ENCODE data around the gene PLXDC1. TPM values are rescaled to one million over a fixed set of nuclear protein-coding genes. Genes with fewer than 3 reads are reported as not detected.

PLXDC1 gene
- total RNA-seq, 1 donor from 2014 or later = 0.28 TPM

DNA sequence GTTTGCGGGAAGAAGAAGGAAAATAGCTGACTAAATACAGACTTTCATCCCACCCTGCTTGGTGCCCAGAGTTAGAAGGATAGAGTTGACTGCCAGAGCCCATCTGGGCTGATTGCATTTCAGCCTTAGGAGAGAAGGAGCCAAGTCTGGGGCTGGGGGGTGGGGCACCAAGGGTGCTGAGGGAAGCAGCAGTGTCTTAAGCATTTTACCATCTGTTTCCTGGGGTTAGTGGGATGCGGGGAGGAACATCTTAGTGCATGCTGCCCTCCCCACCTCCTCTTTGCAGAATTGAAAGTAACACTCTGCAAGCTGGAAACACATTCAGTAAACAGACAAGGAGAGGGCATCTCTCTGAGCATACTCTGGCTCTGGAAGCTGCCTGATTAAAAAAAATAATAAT lies 16.0 kb upstream of the PLXDC1 start:
- Mint-ChIP-seq H3K36me3 (ENCODE audit: low read depth) (peaks cover 3% of the 10 kb centered on the region), H3K27ac (ENCODE audit: unreplicated experiment) (no peak overlapping the region), H3K4me3 (no peak overlapping the region), H3K4me1 (peaks cover 17% of the 10 kb centered on the region), H3K9me3 (peaks cover 5% of the 10 kb centered on the region), H3K27me3 (ENCODE audit: low read depth) (peaks cover 35% of the 10 kb centered on the region)
- TF ChIP-seq, protein P1, sequence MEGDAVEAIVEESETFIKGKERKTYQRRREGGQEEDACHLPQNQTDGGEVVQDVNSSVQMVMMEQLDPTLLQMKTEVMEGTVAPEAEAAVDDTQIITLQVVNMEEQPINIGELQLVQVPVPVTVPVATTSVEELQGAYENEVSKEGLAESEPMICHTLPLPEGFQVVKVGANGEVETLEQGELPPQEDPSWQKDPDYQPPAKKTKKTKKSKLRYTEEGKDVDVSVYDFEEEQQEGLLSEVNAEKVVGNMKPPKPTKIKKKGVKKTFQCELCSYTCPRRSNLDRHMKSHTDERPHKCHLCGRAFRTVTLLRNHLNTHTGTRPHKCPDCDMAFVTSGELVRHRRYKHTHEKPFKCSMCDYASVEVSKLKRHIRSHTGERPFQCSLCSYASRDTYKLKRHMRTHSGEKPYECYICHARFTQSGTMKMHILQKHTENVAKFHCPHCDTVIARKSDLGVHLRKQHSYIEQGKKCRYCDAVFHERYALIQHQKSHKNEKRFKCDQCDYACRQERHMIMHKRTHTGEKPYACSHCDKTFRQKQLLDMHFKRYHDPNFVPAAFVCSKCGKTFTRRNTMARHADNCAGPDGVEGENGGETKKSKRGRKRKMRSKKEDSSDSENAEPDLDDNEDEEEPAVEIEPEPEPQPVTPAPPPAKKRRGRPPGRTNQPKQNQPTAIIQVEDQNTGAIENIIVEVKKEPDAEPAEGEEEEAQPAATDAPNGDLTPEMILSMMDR (conservative IDR thresholded peaks at IDR 0.05) = no peak
- no peak for DNase-seq (ENCODE audit: low read depth, low spot score)

DNA sequence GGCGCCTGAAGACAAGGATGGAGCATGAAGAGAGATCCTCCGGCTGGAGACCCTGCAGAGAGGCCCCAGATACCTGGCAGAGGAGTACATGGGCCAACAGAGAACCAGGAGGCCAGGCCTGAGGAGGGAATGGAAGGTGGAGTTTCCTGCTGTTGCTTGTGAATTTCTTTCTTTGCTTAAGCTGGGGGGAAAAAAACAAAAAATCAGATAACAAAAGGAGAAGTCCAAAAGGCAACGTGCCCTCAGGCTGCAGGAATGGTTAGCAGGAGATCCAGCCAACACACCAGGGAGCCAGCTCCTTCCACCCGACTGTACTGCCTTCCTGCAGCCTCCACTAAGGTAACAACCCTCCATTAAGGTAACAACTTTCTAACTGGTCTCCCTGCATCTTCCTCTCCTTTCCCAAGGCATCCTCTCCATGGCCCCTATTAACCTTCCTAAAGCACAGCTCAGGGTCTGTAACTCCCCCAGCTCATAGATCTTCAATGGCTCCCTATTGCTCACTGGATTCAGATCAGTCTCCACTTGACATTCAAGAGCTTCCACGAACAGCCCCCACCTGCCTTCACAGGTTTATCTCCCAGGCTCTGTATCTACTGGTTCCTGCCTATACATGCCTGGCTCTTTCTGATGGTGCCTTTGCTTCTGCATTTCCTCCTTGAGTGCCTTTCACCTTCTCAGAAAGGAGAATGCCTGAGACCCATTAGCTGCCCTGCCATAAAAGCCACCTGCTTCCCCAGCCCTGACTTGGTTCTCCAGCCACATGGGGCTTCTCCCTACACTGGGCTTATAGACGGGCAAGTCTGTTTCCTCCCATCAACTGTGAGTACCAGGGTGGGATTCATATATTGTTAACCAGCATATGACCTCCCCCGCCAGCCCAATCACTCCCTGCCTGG lies 15.2 kb upstream of the PLXDC1 start:
- H3K27ac Mint-ChIP-seq (ENCODE audit: unreplicated experiment) = no peak overlapping the region
- H3K4me1 Mint-ChIP-seq = peaks cover 13% of the 10 kb centered on the region
- peak overlapping the region; percentile 80 for H3K4me3 Mint-ChIP-seq
- H3K9me3 Mint-ChIP-seq = peaks cover 5% of the 10 kb centered on the region
- H3K36me3 Mint-ChIP-seq (ENCODE audit: low read depth) = peaks cover 3% of the 10 kb centered on the region
- no peak for DNase-seq (ENCODE audit: low read depth, low spot score)
- peaks cover 35% of the 10 kb centered on the region for H3K27me3 Mint-ChIP-seq (ENCODE audit: low read depth)
- TF ChIP-seq, protein P1 (conservative IDR thresholded peaks at IDR 0.05) = no peak

DNA sequence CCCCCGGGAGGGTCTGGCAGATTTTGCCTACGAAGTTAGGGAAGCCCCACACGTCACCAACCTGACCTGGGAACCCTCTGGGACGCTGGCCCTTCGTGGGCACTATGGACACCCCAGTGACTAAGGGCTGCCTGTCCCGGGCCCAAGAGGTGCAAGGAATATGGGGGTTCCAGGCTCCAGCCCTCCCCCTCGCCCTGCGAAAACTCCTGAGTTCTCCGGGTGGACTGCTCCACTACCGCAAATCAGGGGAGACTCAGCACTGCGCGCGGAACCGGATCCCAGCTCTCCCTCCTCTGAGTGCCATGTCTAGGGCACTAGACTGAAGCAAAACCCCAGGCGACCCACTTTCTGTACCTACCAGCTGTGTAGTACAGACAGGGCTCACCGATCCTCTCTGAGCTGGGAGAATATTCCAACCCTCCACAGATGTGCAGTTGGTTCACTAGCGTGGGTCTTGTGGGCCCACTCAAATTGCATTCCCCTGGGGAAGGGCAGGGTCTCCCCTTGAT lies 14.5 kb upstream of the PLXDC1 start, which contains the start of gene ARL5C:
TSS of gene ARL5C (minus strand) at position 321 of the 509 bp plus-strand sequence. CDS start 401 bp downstream, outside the sequence.
- H3K4me3 Mint-ChIP-seq = peak within 1 kb of the TSS; percentile 91
- peaks cover 35% of the 10 kb centered on the region for H3K27me3 Mint-ChIP-seq (ENCODE audit: low read depth)
- DNase-seq (ENCODE audit: low read depth, low spot score) = no peak
- H3K9me3 Mint-ChIP-seq = peaks cover 5% of the 10 kb centered on the region
- peaks cover 13% of the 10 kb centered on the region for H3K4me1 Mint-ChIP-seq
- H3K36me3 Mint-ChIP-seq (ENCODE audit: low read depth) = peaks cover 3% of the 10 kb centered on the region
- H3K27ac Mint-ChIP-seq (ENCODE audit: unreplicated experiment) = peak within 1 kb of the TSS; percentile 95
- TF ChIP-seq, protein P1 (conservative IDR thresholded peaks at IDR 0.05) = no peak

DNA sequence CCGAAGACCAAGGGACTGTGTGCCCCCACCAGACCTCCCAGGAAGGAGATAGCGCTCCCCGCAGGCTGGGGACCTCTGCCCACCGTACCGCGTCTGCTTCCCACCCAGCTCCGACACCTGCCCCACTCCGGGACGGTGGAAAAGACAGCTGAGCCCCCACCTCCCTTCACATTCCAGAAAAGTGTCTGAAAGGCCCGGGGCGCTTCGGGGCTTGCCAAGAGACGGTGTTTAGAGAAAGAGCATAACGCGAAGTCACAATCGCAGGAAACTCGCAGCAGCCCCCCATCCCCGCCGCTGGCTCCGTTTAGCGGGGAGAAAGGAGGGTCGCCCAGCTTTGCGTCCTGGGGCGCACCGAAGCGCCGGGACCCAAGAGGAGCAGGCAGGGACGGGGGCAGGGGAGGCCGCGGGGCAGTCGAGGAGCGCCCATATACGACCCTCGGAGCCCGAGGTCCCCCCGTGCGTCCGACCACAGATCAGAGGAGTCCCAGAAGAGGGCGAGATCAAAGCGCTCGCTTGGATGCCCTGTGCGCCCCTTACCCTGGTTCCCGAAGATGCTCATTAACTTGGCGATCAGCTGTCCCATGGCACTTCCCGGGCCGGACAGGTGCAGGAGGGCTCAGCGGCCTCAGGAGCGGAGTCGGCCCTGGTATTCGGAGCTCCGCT lies 13.9 kb upstream of the PLXDC1 start:
- TF ChIP-seq, protein P1 (conservative IDR thresholded peaks at IDR 0.05) = no peak
- H3K9me3 Mint-ChIP-seq = peaks cover 5% of the 10 kb centered on the region
- peak overlapping the region; percentile 95 for H3K27ac Mint-ChIP-seq (ENCODE audit: unreplicated experiment)
- H3K4me1 Mint-ChIP-seq = peaks cover 13% of the 10 kb centered on the region
- peak overlapping the region; percentile 91 for H3K4me3 Mint-ChIP-seq
- H3K27me3 Mint-ChIP-seq (ENCODE audit: low read depth) = peaks cover 35% of the 10 kb centered on the region
- peaks cover 3% of the 10 kb centered on the region for H3K36me3 Mint-ChIP-seq (ENCODE audit: low read depth)
- no peak for DNase-seq (ENCODE audit: low read depth, low spot score)

DNA sequence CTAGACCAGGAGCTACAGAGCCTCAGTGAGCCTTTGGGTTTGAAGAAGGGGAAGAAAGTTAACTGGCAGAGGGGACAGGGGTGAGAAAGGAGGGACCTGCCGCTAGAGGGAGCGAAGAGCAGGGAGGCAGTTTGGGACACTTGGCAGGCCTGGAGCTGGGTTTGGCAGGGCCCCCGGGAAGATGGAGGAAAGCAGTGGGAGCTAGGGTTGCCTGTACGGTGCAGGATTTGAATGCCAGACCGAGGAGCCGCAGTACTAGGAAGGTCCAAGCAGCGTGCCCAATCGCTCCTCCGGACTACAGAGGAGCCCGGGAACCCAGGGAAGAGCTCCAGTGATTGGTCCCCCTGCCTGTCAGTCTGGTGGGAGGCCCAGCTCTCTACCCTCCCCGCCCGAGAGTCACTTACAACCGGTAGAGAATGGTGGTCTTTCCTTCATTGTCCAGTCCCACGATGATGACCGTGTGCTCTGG lies 13.3 kb upstream of the PLXDC1 start:
- H3K4me3 Mint-ChIP-seq = peak overlapping the region; percentile 91
- H3K4me1 Mint-ChIP-seq = peaks cover 13% of the 10 kb centered on the region
- peaks cover 37% of the 10 kb centered on the region for H3K27me3 Mint-ChIP-seq (ENCODE audit: low read depth)
- peaks cover 3% of the 10 kb centered on the region for H3K36me3 Mint-ChIP-seq (ENCODE audit: low read depth)
- H3K27ac Mint-ChIP-seq (ENCODE audit: unreplicated experiment) = peak overlapping the region; percentile 95
- peak; percentile 73 for DNase-seq (ENCODE audit: low read depth, low spot score)
- TF ChIP-seq, protein P1 (conservative IDR thresholded peaks at IDR 0.05) = peak; percentile 80
- peaks cover 5% of the 10 kb centered on the region for H3K9me3 Mint-ChIP-seq
